ENCODE measurements around the gene STYXL2. TPM values are rescaled to one million over a fixed set of nuclear protein-coding genes. Genes with fewer than 3 reads are reported as not detected.

The STYXL2 gene
- 0.09 TPM for total RNA-seq
- long read RNA-seq, result 0 reads

- Histone ChIP-seq H3K27me3 (ENCODE audit: low read depth) (no peaks in the 10 kb centered on the region), H3K27ac (no peak within 1 kb of the TSS), H3K9me3 (no peaks in the 10 kb centered on the region), H3K36me3 (no peaks in the 10 kb centered on the region), H3K4me1 (no peaks in the 10 kb centered on the region), H3K4me3 (no peak within 1 kb of the TSS)
- intact Hi-C loops (cut with DNase I), result no loop called here
- no peak for ATAC-seq
- no peak for DNase-seq
- no peak for TF ChIP-seq CTCF (IDR thresholded peaks at IDR 0.05)
Measured at GRCh38 chr1:167093846-167094516, at the start of gene STYXL2. Gene STYXL2, plus strand, starts transcription at chr1:167094075. Its CDS starts 775 bp downstream, at chr1:167094850.

GRCh38 chr1:167051907-167052306 lies 42.0 kb upstream of the STYXL2 start:
- H3K27ac ChIP-seq, result no peak overlapping the region
- ATAC-seq (no peak), DNase-seq (no peak)
- TF ChIP-seq CTCF (IDR thresholded peaks at IDR 0.05), result no peak
- H3K9me3 ChIP-seq, result no peaks in the 10 kb centered on the region
- no peaks in the 10 kb centered on the region for H3K27me3 ChIP-seq (ENCODE audit: low read depth)
- no peaks in the 10 kb centered on the region for H3K4me1 ChIP-seq
- H3K36me3 ChIP-seq, result no peaks in the 10 kb centered on the region
- H3K4me3 ChIP-seq, result no peak overlapping the region
- intact Hi-C loops (cut with DNase I), result no loop called here

- no peak for DNase-seq
- Histone ChIP-seq H3K4me1 (no peaks in the 10 kb centered on the region), H3K27me3 (ENCODE audit: low read depth) (no peaks in the 10 kb centered on the region), H3K36me3 (no peaks in the 10 kb centered on the region), H3K4me3 (no peak overlapping the region), H3K27ac (no peak overlapping the region), H3K9me3 (no peaks in the 10 kb centered on the region)
- TF ChIP-seq CTCF (IDR thresholded peaks at IDR 0.05), result no peak
- intact Hi-C loops (cut with DNase I), result no loop called here
- ATAC-seq, result no peak
Measured at GRCh38 chr1:167052389-167052788, 41.5 kb upstream of the STYXL2 start.

- Histone ChIP-seq H3K9me3 (no peaks in the 10 kb centered on the region), H3K27ac (no peak overlapping the region), H3K4me1 (peaks cover 6% of the 10 kb centered on the region), H3K4me3 (no peak overlapping the region), H3K27me3 (ENCODE audit: low read depth) (no peaks in the 10 kb centered on the region), H3K36me3 (no peaks in the 10 kb centered on the region)
- TF ChIP-seq CTCF (IDR thresholded peaks at IDR 0.05), result no peak
- ATAC-seq (no peak), DNase-seq (no peak)
- intact Hi-C loops (cut with DNase I), result no loop called here
Measured at GRCh38 chr1:167054531-167054930, 39.3 kb upstream of the STYXL2 start.

GRCh38 chr1:167054946-167055630 lies 38.8 kb upstream of the STYXL2 start:
- no peak overlapping the region for H3K27ac ChIP-seq
- no peaks in the 10 kb centered on the region for H3K27me3 ChIP-seq (ENCODE audit: low read depth)
- intact Hi-C loops (cut with DNase I), result loop anchor here (5.0 kb wide), 1 partner anchor 143 kb away; no protein-coding TSS in a partner anchor
- H3K36me3 ChIP-seq, result no peaks in the 10 kb centered on the region
- no peak overlapping the region for H3K4me3 ChIP-seq
- TF ChIP-seq CTCF (IDR thresholded peaks at IDR 0.05), result no peak
- DNase-seq (no peak), ATAC-seq (no peak)
- H3K4me1 ChIP-seq, result peaks cover 6% of the 10 kb centered on the region
- H3K9me3 ChIP-seq, result no peaks in the 10 kb centered on the region

Data from lower lobe of right lung (tissue), 2 donors.